HepG2 (cell line): ENCODE results near the gene HSPB7. TPM values are rescaled to one million over a fixed set of nuclear protein-coding genes. Genes with fewer than 3 reads are reported as not detected.

Experiments
- ARID4A ChIP-seq: sonication (generic); formaldehyde crosslinking; IDR thresholded peaks from 2 replicates; pipeline ENCODE4 v1.5.0; 2020; ENCODE audit warnings: mild to moderate bottlenecking, missing genetic modification reagents, borderline replicate concordance
- BHLHE40 ChIP-seq: IDR thresholded peaks from 2 replicates; pipeline ENCODE4 v1.6.1; 2011; ENCODE audit warnings: low read length, improper control_type of control experiment
- ESRRA ChIP-seq: sonication (generic); formaldehyde crosslinking; IDR thresholded peaks from 2 replicates; pipeline ENCODE4 v1.5.1; 2020; ENCODE audit warnings: mild to moderate bottlenecking, low read depth, missing genetic modification reagents
- FOXC1 ChIP-seq: sonication (generic); formaldehyde crosslinking; IDR thresholded peaks from 2 replicates; pipeline ENCODE4 v1.8.0; 2022; ENCODE audit warnings: mild to moderate bottlenecking, missing genetic modification reagents, borderline replicate concordance
- HCFC1 ChIP-seq: fragments of 150-350 bp; IDR thresholded peaks from 2 replicates; pipeline ENCODE4 v1.6.1; 2014; ENCODE audit warnings: low read depth, low read length
- HHEX ChIP-seq: IDR thresholded peaks from 2 replicates; pipeline ENCODE4 v1.6.1; 2016; ENCODE audit warnings: control low read depth
- HMGA1 ChIP-seq: sonication (generic); formaldehyde crosslinking; conservative IDR thresholded peaks from 2 replicates; pipeline ENCODE4 v1.4.0; 2020; ENCODE audit warnings: missing genetic modification reagents
- HOXA3 ChIP-seq: sonication (generic); formaldehyde crosslinking; IDR thresholded peaks from 2 replicates; pipeline ENCODE4 v1.5.0; 2020; ENCODE audit warnings: missing genetic modification reagents
- IRF2 ChIP-seq: IDR thresholded peaks from 2 replicates; pipeline ENCODE4 v1.6.1; 2018; ENCODE audit warnings: missing genetic modification reagents, missing compliant biosample characterization
- KLF12 ChIP-seq: sonication (generic); formaldehyde crosslinking; IDR thresholded peaks from 2 replicates; pipeline ENCODE4 v1.4.0; 2020; ENCODE audit warnings: missing genetic modification reagents, borderline replicate concordance
- MXD3 ChIP-seq: IDR thresholded peaks from 2 replicates; pipeline ENCODE4 v1.6.1; 2016; ENCODE audit warnings: mild to moderate bottlenecking, missing biosample characterization, missing genetic modification reagents
- POGK ChIP-seq: sonication (generic); formaldehyde crosslinking; conservative IDR thresholded peaks from 2 replicates; pipeline ENCODE4 v1.8.0; 2022; ENCODE audit warnings: mild to moderate bottlenecking, moderate library complexity, missing genetic modification reagents
- RBM39 ChIP-seq: fragments of 200-400 bp; formaldehyde crosslinking; IDR thresholded peaks from one replicate; pipeline ENCODE4 v1.6.1; 2018; ENCODE audit warnings: antibody characterized with exemption, mild to moderate bottlenecking, low read depth, low read length; ENCODE audit not compliant: poor library complexity, severe bottlenecking
- REST ChIP-seq, 2 experiments: IDR thresholded peaks; 2 replicates each; pipeline ENCODE4 v1.6.1; 2011 to 2012; ENCODE audit warnings: low read length in 2 of 2, borderline replicate concordance in 1 of 2, low read depth in 1 of 2, mild to moderate bottlenecking in 1 of 2, moderate library complexity in 1 of 2
- ZBTB44 ChIP-seq: sonication (generic); formaldehyde crosslinking; IDR thresholded peaks from 2 replicates; pipeline ENCODE4 v1.4.0; 2020; ENCODE audit warnings: missing genetic modification reagents
- ZC3H13 ChIP-seq: sonication (generic); formaldehyde crosslinking; IDR thresholded peaks from 2 replicates; pipeline ENCODE4 v1.8.1; 2023; ENCODE audit warnings: mild to moderate bottlenecking, missing genetic modification reagents, moderate library complexity
- ZNF205 ChIP-seq: IDR thresholded peaks from 2 replicates; pipeline ENCODE4 v1.6.1; 2018; ENCODE audit warnings: missing biosample characterization, missing genetic modification reagents
- polyA plus RNA-seq, 8 experiments: library from polyadenylated mRNA; depleted of rRNA in 3 of 8; stranded (reverse) in 7 of 8; unstranded in 1 of 8; fragments of >200 nt; fragmentation: Illumina TruSeq in 4 of 8; extraction: Trizol in 4 of 8; gene quantifications; 2 replicates each; pipeline versions ENCODE4 v1.2.1 to v1.2.3, GENCODE V29; 2011 to 2016; ENCODE audit warnings: low read depth in 4 of 8, missing spikeins in 1 of 8, mixed read lengths in 1 of 8; ENCODE audit not compliant: insufficient read depth in 1 of 8
- total RNA-seq, 5 experiments: library from RNA; depleted of rRNA; stranded (reverse); fragments of >200 nt; fragmentation: Illumina TruSeq; extraction: Trizol; gene quantifications; 2 replicates each; pipeline ENCODE4 v1.2.3, GENCODE V29; 2016; ENCODE audit warnings: low read depth in 1 of 5

HSPB7 gene
- total and polyA plus RNA-seq, 2 of the 13 experiments (the other 11 are each of a cell fraction or from before 2014, with no cell fraction given) = 0.20 TPM; not detected in 1

GRCh38 chr1:16012590-16013219, 5.1 kb downstream of the HSPB7 start (continued):
- no peak for TF ChIP-seq ZBTB44 (CRISPR knock-in tag)
- TF ChIP-seq HMGA1 (CRISPR knock-in tag) = no peak
- TF ChIP-seq RBM39 = no peak
- TF ChIP-seq KLF12 (CRISPR knock-in tag) = no peak
- TF ChIP-seq BHLHE40 = no peak
- TF ChIP-seq ZC3H13 (CRISPR knock-in tag) = peak; percentile 35; the same call in 1 of the 2 replicates
- TF ChIP-seq FOXC1 (CRISPR knock-in tag) = 0 out of 2 replicates have a peak, but pooled peaks have one; percentile 39
- TF ChIP-seq HHEX (CRISPR knock-in tag) = no peak
- TF ChIP-seq IRF2 (CRISPR knock-in tag) = peak; percentile 22; the same call in 1 of the 2 replicates
- no peak for TF ChIP-seq HCFC1
- no peak for TF ChIP-seq ZNF205 (CRISPR knock-in tag)
- TF ChIP-seq ARID4A = peak; percentile 44; the same call in 1 of the 2 replicates
- peak; percentile 96 for TF ChIP-seq ESRRA (CRISPR knock-in tag)
- TF ChIP-seq POGK = 0 out of 2 replicates have a peak, but pooled peaks have one; percentile 27
- TF ChIP-seq REST (IDR thresholded peaks at IDR 0.05; ENCODE audit: borderline replicate concordance in 1 of 2, low read depth in 1 of 2, low read length in 2 of 2) = no peak
- peak; percentile 62; the same call in 1 of the 2 replicates for TF ChIP-seq HOXA3 (CRISPR knock-in tag)
- no peak for TF ChIP-seq MXD3 (CRISPR knock-in tag)
